Adipocyte (in vitro differentiated cells): ENCODE results near the gene ZNF786.
A peak's percentile ranks its signal among the peaks of the same experiment; 100 is the strongest.

Experiments
- DNase-seq: peaks from one replicate; pipeline ENCODE4 v3.0.0-alpha.2; 2015; ENCODE audit warnings: low read depth
- H3K27me3 ChIP-seq: replicated peaks from 2 replicates; pipeline ENCODE4 v1.7.0; 2013; ENCODE audit warnings: mild to moderate bottlenecking, low read length, moderate library complexity; ENCODE audit not compliant: control insufficient read depth, insufficient read depth
- H3K36me3 ChIP-seq: 2 replicates; pipeline ENCODE4 v1.7.0; 2013; ENCODE audit warnings: low read length, mild to moderate bottlenecking, moderate library complexity; ENCODE audit not compliant: control insufficient read depth, insufficient read depth, severe bottlenecking
- H3K4me1 ChIP-seq: 2 replicates; pipeline ENCODE4 v1.7.0; 2013; ENCODE audit warnings: mild to moderate bottlenecking, low read length, moderate library complexity; ENCODE audit not compliant: control insufficient read depth, insufficient read depth
- H3K4me3 ChIP-seq: 2 replicates; pipeline ENCODE4 v1.7.0; 2013; ENCODE audit warnings: mild to moderate bottlenecking, low read length, moderate library complexity
- H3K9ac ChIP-seq: 2 replicates; pipeline ENCODE4 v1.7.0; 2013; ENCODE audit warnings: mild to moderate bottlenecking, low read length, moderate library complexity
- H3K9me3 ChIP-seq: 2 replicates; pipeline ENCODE4 v1.7.0; 2013; ENCODE audit warnings: mild to moderate bottlenecking, low read length, moderate library complexity; ENCODE audit not compliant: control insufficient read depth

Gene ZNF786

GRCh38 chr7:149090397-149091195 lies at the start of gene ZNF786:
Gene ZNF786, minus strand, starts transcription at chr7:149090718. Its CDS starts 78 bp downstream, at chr7:149090640.
- Histone ChIP-seq H3K36me3 (no peaks in the 10 kb centered on the region), H3K4me1 (peaks cover 7% of the 10 kb centered on the region), H3K4me3 (peak within 1 kb of the TSS; percentile 98), H3K9me3 (no peaks in the 10 kb centered on the region), H3K9ac (peak within 1 kb of the TSS; percentile 98), H3K27me3 (no peaks in the 10 kb centered on the region)
- DNase-seq: peak; percentile 97

- peaks cover 4% of the 10 kb centered on the region for H3K4me1 ChIP-seq
- no peak for DNase-seq
- no peaks in the 10 kb centered on the region for H3K9me3 ChIP-seq
- peaks cover 15% of the 10 kb centered on the region for H3K36me3 ChIP-seq
- H3K27me3 ChIP-seq: no peaks in the 10 kb centered on the region
- H3K4me3 ChIP-seq: no peak overlapping the region
- no peak overlapping the region for H3K9ac ChIP-seq
Measured at GRCh38 chr7:149136118-149136517, 45.6 kb upstream of the ZNF786 start.

GRCh38 chr7:149133028-149133710 lies 42.7 kb upstream of the ZNF786 start:
- H3K27me3 ChIP-seq: no peaks in the 10 kb centered on the region
- no peak for DNase-seq
- no peak overlapping the region for H3K9ac ChIP-seq
- H3K4me3 ChIP-seq: no peak overlapping the region
- peaks cover 26% of the 10 kb centered on the region for H3K36me3 ChIP-seq
- peaks cover 6% of the 10 kb centered on the region for H3K9me3 ChIP-seq
- H3K4me1 ChIP-seq: no peaks in the 10 kb centered on the region

- H3K27me3 ChIP-seq: no peaks in the 10 kb centered on the region
- peaks cover 5% of the 10 kb centered on the region for H3K4me1 ChIP-seq
- H3K9ac ChIP-seq: no peak overlapping the region
- no peak for DNase-seq
- H3K9me3 ChIP-seq: peaks cover 6% of the 10 kb centered on the region
- no peak overlapping the region for H3K4me3 ChIP-seq
- peaks cover 26% of the 10 kb centered on the region for H3K36me3 ChIP-seq
Measured at GRCh38 chr7:149130572-149131198, 40.2 kb upstream of the ZNF786 start.

- peak; percentile 63 for DNase-seq
- peak overlapping the region; percentile 100 for H3K9ac ChIP-seq
- peaks cover 6% of the 10 kb centered on the region for H3K9me3 ChIP-seq
- no peaks in the 10 kb centered on the region for H3K27me3 ChIP-seq
- peak overlapping the region; percentile 100 for H3K4me3 ChIP-seq
- H3K36me3 ChIP-seq: peaks cover 15% of the 10 kb centered on the region
- H3K4me1 ChIP-seq: peaks cover 12% of the 10 kb centered on the region
Measured at GRCh38 chr7:149126662-149127266, 36.2 kb upstream of the ZNF786 start.

GRCh38 chr7:149125863-149126661 lies 35.5 kb upstream of the ZNF786 start, which contains the start of gene ZNF425:
Gene ZNF425, minus strand, starts transcription at chr7:149126324. Its CDS starts 111 bp downstream, at chr7:149126213.
- H3K9ac ChIP-seq: peak within 1 kb of the TSS; percentile 100
- peaks cover 10% of the 10 kb centered on the region for H3K36me3 ChIP-seq
- peak within 1 kb of the TSS; percentile 100 for H3K4me3 ChIP-seq
- peaks cover 12% of the 10 kb centered on the region for H3K4me1 ChIP-seq
- H3K9me3 ChIP-seq: peaks cover 6% of the 10 kb centered on the region
- H3K27me3 ChIP-seq: no peaks in the 10 kb centered on the region
- DNase-seq: peak; percentile 97

GRCh38 chr7:149125189-149125862 lies 34.8 kb upstream of the ZNF786 start:
- Histone ChIP-seq H3K36me3 (peaks cover 3% of the 10 kb centered on the region), H3K9me3 (no peaks in the 10 kb centered on the region), H3K4me3 (peak overlapping the region; percentile 100), H3K9ac (peak overlapping the region; percentile 100), H3K4me1 (peaks cover 15% of the 10 kb centered on the region), H3K27me3 (no peaks in the 10 kb centered on the region)
- peak; percentile 38 for DNase-seq

- H3K4me3 ChIP-seq: no peak overlapping the region
- no peaks in the 10 kb centered on the region for H3K27me3 ChIP-seq
- no peaks in the 10 kb centered on the region for H3K36me3 ChIP-seq
- DNase-seq: no peak
- H3K9ac ChIP-seq: no peak overlapping the region
- no peaks in the 10 kb centered on the region for H3K4me1 ChIP-seq
- H3K9me3 ChIP-seq: no peaks in the 10 kb centered on the region
Measured at GRCh38 chr7:149109969-149110368, 19.5 kb upstream of the ZNF786 start.

- Histone ChIP-seq H3K4me3 (no peak overlapping the region), H3K9ac (no peak overlapping the region), H3K36me3 (peaks cover 11% of the 10 kb centered on the region), H3K27me3 (no peaks in the 10 kb centered on the region), H3K4me1 (no peaks in the 10 kb centered on the region), H3K9me3 (no peaks in the 10 kb centered on the region)
- no peak for DNase-seq
Measured at GRCh38 chr7:149104749-149105148, 14.2 kb upstream of the ZNF786 start.

GRCh38 chr7:149104214-149104613 lies 13.7 kb upstream of the ZNF786 start:
- Histone ChIP-seq H3K4me1 (no peaks in the 10 kb centered on the region), H3K36me3 (peaks cover 11% of the 10 kb centered on the region), H3K4me3 (no peak overlapping the region), H3K27me3 (no peaks in the 10 kb centered on the region), H3K9me3 (no peaks in the 10 kb centered on the region), H3K9ac (no peak overlapping the region)
- DNase-seq: no peak
